Neural cell (in vitro differentiated cells): ENCODE results near the gene STAC3. TPM values are rescaled to one million over a fixed set of nuclear protein-coding genes. Genes with fewer than 3 reads are reported as not detected.

Experiments used
- H2AFZ ChIP-seq: fragments of 200-600, 300-800 bp; sonication (generic), shearing (Covaris generic); 2 replicates; pipeline ENCODE4 v1.6.0; 2014; ENCODE audit warnings: low read depth, mild to moderate bottlenecking, antibody characterized with exemption, low read length, moderate library complexity
- H3F3A ChIP-seq: fragments of 200-600 bp; shearing (Covaris generic); 2 replicates; pipeline ENCODE4 v1.6.1; 2016; ENCODE audit warnings: mild to moderate bottlenecking, moderate library complexity, mixed read lengths, antibody characterized with exemption, low read length; ENCODE audit not compliant: insufficient read depth, poor library complexity, severe bottlenecking
- H3K27ac ChIP-seq: fragments of 200-600, 300-800 bp; sonication (generic), shearing (Covaris generic); 2 replicates; pipeline ENCODE4 v1.5.1; 2014; ENCODE audit warnings: mild to moderate bottlenecking, low read length, moderate library complexity
- H3K27me3 ChIP-seq: fragments of 300-800, 200-600 bp; sonication (generic), shearing (Covaris generic); 2 replicates; pipeline ENCODE4 v1.6.0; 2014; ENCODE audit warnings: mild to moderate bottlenecking, low read depth, low read length, moderate library complexity; ENCODE audit not compliant: insufficient read depth
- H3K36me3 ChIP-seq: fragments of 300-800, 200-600 bp; sonication (generic), shearing (Covaris generic); 2 replicates; pipeline ENCODE4 v1.5.1; 2014; ENCODE audit warnings: mild to moderate bottlenecking, antibody characterized with exemption, low read length, moderate library complexity; ENCODE audit not compliant: insufficient read depth
- H3K4me2 ChIP-seq: fragments of 300-800, 200-600 bp; sonication (generic), shearing (Covaris generic); 2 replicates; pipeline ENCODE4 v1.6.0; 2014; ENCODE audit warnings: mild to moderate bottlenecking, low read length
- H3K4me3 ChIP-seq: fragments of 300-800, 200-600 bp; sonication (generic), shearing (Covaris generic); 2 replicates; pipeline ENCODE4 v1.5.1; 2014; ENCODE audit warnings: mild to moderate bottlenecking, low read length, moderate library complexity
- H3K79me2 ChIP-seq: fragments of 200-600 bp; shearing (Covaris generic); replicated peaks from 2 replicates; pipeline ENCODE4 v1.6.0; 2014; ENCODE audit warnings: mild to moderate bottlenecking, low read length, moderate library complexity; ENCODE audit not compliant: insufficient read depth
- H3K9ac ChIP-seq: fragments of 300-800, 200-600 bp; sonication (generic), shearing (Covaris generic); 2 replicates; pipeline ENCODE4 v1.6.1; 2016; ENCODE audit warnings: mild to moderate bottlenecking, low read length, mixed read lengths
- H3K9me2 ChIP-seq: fragments of 200-600 bp; shearing (Covaris generic); 2 replicates; pipeline ENCODE4 v1.6.1; 2016; ENCODE audit warnings: mild to moderate bottlenecking, low read length, mixed read lengths; ENCODE audit not compliant: insufficient read depth
- H3K9me3 ChIP-seq: fragments of 200-600, 300-800 bp; sonication (generic), shearing (Covaris generic); 2 replicates; pipeline ENCODE4 v1.6.1; 2016; ENCODE audit warnings: mild to moderate bottlenecking, mixed run types, low read length, moderate library complexity, mixed read lengths
- H4K20me1 ChIP-seq: fragments of 200-600 bp; shearing (Covaris generic); 2 replicates; pipeline ENCODE4 v1.6.1; 2016; ENCODE audit warnings: mild to moderate bottlenecking, mixed run types; ENCODE audit not compliant: insufficient read depth
- EP300 ChIP-seq: fragments of 450-650 bp; conservative IDR thresholded peaks from 2 replicates; pipeline ENCODE4 v1.6.1; 2014; ENCODE audit warnings: antibody characterized with exemption, mild to moderate bottlenecking, moderate library complexity; ENCODE audit not compliant: poor library complexity, severe bottlenecking
- EZH2 ChIP-seq: fragments of 200-600, 300-800 bp; shearing (Covaris generic), sonication (generic); IDR thresholded peaks from 2 replicates; pipeline ENCODE4 v1.6.1; 2014; ENCODE audit warnings: antibody characterized with exemption, low read length, borderline replicate concordance, mild to moderate bottlenecking; ENCODE audit not compliant: insufficient read depth, poor library complexity, severe bottlenecking
- MXI1 ChIP-seq: fragments of 450-650 bp; conservative IDR thresholded peaks from 2 replicates; pipeline ENCODE4 v1.6.1; 2014; ENCODE audit warnings: antibody characterized with exemption, mild to moderate bottlenecking; ENCODE audit not compliant: poor library complexity, severe bottlenecking
- POLR2AphosphoS5 ChIP-seq: IDR thresholded peaks from 2 replicates; pipeline ENCODE4 v1.6.1; 2012
- RAD21 ChIP-seq: fragments of 450-650 bp; conservative IDR thresholded peaks from 2 replicates; pipeline ENCODE4 v1.6.1; 2014; ENCODE audit warnings: antibody characterized with exemption, mild to moderate bottlenecking, moderate library complexity
- SMC3 ChIP-seq: fragments of 450-650 bp; conservative IDR thresholded peaks from 2 replicates; pipeline ENCODE4 v1.6.1; 2014; ENCODE audit warnings: antibody characterized with exemption, mild to moderate bottlenecking, moderate library complexity; ENCODE audit not compliant: poor library complexity
- TAF1 ChIP-seq: IDR thresholded peaks from 2 replicates; pipeline ENCODE4 v1.6.1; 2012; ENCODE audit warnings: low read depth
- polyA plus RNA-seq: library from polyadenylated mRNA; depleted of rRNA; stranded (reverse); fragments of >200 nt; gene quantifications from 2 replicates; pipeline ENCODE4 v1.2.3, GENCODE V29; 2014
- TF ChIP-seq, protein P1 (sequence below): IDR thresholded peaks from 2 replicates; pipeline ENCODE4 v1.6.1; 2012; ENCODE audit warnings: borderline replicate concordance
- TF ChIP-seq, protein P2 (sequence below): fragments of 450-650 bp; IDR thresholded peaks from 2 replicates; pipeline ENCODE4 v1.5.1; 2014; ENCODE audit warnings: antibody characterized with exemption, mild to moderate bottlenecking, moderate library complexity; ENCODE audit not compliant: poor library complexity, severe bottlenecking

The STAC3 gene
- polyA plus RNA-seq, 1 donor from 2014 or later, result 1.3 TPM

DNA sequence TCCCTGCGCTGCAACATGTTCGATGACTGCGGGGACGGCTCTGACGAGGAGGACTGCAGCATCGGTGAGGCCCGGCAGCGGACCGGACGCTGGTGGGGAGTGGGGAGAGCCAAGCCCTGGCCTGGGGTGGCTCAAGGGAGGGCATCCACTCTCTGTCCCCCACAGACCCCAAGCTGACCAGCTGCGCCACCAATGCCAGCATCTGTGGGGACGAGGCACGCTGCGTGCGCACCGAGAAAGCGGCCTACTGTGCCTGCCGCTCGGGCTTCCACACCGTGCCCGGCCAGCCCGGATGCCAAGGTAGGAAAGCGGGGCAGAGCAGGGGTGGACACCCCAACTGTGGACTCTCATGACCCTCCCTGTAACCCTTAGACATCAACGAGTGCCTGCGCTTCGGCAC lies 45.8 kb downstream of the STAC3 start:
- H3K79me2 ChIP-seq, result no peaks in the 10 kb centered on the region
- TF ChIP-seq EP300 (no peak), RAD21 (no peak), EZH2 (no peak), TAF1 (no peak), POLR2AphosphoS5 (no peak), SMC3 (no peak), MXI1 (no peak)
- TF ChIP-seq, protein P1, sequence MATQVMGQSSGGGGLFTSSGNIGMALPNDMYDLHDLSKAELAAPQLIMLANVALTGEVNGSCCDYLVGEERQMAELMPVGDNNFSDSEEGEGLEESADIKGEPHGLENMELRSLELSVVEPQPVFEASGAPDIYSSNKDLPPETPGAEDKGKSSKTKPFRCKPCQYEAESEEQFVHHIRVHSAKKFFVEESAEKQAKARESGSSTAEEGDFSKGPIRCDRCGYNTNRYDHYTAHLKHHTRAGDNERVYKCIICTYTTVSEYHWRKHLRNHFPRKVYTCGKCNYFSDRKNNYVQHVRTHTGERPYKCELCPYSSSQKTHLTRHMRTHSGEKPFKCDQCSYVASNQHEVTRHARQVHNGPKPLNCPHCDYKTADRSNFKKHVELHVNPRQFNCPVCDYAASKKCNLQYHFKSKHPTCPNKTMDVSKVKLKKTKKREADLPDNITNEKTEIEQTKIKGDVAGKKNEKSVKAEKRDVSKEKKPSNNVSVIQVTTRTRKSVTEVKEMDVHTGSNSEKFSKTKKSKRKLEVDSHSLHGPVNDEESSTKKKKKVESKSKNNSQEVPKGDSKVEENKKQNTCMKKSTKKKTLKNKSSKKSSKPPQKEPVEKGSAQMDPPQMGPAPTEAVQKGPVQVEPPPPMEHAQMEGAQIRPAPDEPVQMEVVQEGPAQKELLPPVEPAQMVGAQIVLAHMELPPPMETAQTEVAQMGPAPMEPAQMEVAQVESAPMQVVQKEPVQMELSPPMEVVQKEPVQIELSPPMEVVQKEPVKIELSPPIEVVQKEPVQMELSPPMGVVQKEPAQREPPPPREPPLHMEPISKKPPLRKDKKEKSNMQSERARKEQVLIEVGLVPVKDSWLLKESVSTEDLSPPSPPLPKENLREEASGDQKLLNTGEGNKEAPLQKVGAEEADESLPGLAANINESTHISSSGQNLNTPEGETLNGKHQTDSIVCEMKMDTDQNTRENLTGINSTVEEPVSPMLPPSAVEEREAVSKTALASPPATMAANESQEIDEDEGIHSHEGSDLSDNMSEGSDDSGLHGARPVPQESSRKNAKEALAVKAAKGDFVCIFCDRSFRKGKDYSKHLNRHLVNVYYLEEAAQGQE, result no peak
- TF ChIP-seq, protein P2, sequence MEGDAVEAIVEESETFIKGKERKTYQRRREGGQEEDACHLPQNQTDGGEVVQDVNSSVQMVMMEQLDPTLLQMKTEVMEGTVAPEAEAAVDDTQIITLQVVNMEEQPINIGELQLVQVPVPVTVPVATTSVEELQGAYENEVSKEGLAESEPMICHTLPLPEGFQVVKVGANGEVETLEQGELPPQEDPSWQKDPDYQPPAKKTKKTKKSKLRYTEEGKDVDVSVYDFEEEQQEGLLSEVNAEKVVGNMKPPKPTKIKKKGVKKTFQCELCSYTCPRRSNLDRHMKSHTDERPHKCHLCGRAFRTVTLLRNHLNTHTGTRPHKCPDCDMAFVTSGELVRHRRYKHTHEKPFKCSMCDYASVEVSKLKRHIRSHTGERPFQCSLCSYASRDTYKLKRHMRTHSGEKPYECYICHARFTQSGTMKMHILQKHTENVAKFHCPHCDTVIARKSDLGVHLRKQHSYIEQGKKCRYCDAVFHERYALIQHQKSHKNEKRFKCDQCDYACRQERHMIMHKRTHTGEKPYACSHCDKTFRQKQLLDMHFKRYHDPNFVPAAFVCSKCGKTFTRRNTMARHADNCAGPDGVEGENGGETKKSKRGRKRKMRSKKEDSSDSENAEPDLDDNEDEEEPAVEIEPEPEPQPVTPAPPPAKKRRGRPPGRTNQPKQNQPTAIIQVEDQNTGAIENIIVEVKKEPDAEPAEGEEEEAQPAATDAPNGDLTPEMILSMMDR, result no peak
- H3K36me3 ChIP-seq, result no peaks in the 10 kb centered on the region
- no peak overlapping the region for H3K27ac ChIP-seq
- H3K4me2 ChIP-seq, result no peak overlapping the region
- H3K9me2 ChIP-seq, result no peaks in the 10 kb centered on the region
- H3F3A ChIP-seq, result no peaks in the 10 kb centered on the region
- no peaks in the 10 kb centered on the region for H3K27me3 ChIP-seq
- H3K4me3 ChIP-seq, result no peak overlapping the region
- no peaks in the 10 kb centered on the region for H4K20me1 ChIP-seq
- H2AFZ ChIP-seq, result no peak overlapping the region
- H3K9me3 ChIP-seq, result no peaks in the 10 kb centered on the region
- no peak overlapping the region for H3K9ac ChIP-seq

DNA sequence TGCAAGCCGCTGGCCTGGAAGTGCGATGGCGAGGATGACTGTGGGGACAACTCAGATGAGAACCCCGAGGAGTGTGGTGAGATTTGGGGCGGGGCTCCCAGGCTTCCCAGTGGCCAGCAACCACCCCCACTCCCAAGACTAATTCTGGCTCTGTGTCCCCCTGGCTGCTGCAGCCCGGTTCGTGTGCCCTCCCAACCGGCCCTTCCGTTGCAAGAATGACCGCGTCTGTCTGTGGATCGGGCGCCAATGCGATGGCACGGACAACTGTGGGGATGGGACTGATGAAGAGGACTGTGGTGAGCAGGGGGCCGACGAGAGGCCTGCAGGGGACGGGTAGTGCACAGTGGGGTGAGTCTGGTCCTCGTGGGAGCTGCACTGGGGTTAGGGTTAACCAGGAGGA lies 46.5 kb downstream of the STAC3 start:
- Histone ChIP-seq H3K4me2 (no peak overlapping the region), H3F3A (no peaks in the 10 kb centered on the region), H3K79me2 (no peaks in the 10 kb centered on the region), H3K9me2 (no peaks in the 10 kb centered on the region), H3K27me3 (no peaks in the 10 kb centered on the region), H3K4me3 (no peak overlapping the region), H3K9me3 (no peaks in the 10 kb centered on the region), H3K9ac (no peak overlapping the region), H2AFZ (no peak overlapping the region), H3K27ac (no peak overlapping the region), H3K36me3 (peaks cover 2% of the 10 kb centered on the region), H4K20me1 (no peaks in the 10 kb centered on the region)
- TF ChIP-seq SMC3 (no peak), EP300 (no peak), MXI1 (no peak), TAF1 (no peak), POLR2AphosphoS5 (no peak), EZH2 (no peak), RAD21 (no peak)
- TF ChIP-seq, protein P1, result no peak
- TF ChIP-seq, protein P2, result no peak
